HG03460 (cell line): ENCODE data around the gene PRAMEF2.
"Not testable (repeated sequence)": the region's sequence is repeated elsewhere in the genome, so short reads cannot be mapped to it uniquely, and the experiment has no call there.

Experiments
- ATAC-seq: cut with Tn5 transposase; IDR thresholded peaks from one replicate; pipeline ENCODE4 v1.9.1; 2021; ENCODE audit not compliant: unreplicated experiment

PRAMEF2 gene

DNA sequence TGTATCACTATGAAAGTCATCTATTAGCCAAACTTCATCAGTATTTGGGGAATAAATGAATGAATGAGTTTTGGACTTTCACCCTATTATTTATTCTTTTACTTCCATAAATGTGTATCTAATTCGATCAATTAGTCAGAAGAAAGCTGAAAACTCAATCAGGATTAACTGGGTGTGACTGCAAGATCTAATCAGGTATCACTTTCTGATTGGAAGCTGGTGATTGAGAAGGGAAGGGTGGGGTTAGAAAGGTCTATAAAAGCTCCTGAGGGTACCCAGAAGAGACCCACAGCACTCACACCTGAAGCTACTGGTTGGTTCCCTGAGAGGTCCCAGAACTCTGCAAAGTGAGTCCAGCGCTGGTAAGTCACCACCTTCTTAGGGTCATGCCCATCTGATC lies at the start of gene PRAMEF2:
Gene PRAMEF2, plus strand, starts transcription at position 301 of the 400 bp plus-strand sequence. CDS start 1,924 bp downstream, outside the sequence.
- not testable (repeated sequence) for ATAC-seq

GRCh38 chr1:12809933-12810332 lies 47.0 kb upstream of the PRAMEF2 start:
- no peak for ATAC-seq

DNA sequence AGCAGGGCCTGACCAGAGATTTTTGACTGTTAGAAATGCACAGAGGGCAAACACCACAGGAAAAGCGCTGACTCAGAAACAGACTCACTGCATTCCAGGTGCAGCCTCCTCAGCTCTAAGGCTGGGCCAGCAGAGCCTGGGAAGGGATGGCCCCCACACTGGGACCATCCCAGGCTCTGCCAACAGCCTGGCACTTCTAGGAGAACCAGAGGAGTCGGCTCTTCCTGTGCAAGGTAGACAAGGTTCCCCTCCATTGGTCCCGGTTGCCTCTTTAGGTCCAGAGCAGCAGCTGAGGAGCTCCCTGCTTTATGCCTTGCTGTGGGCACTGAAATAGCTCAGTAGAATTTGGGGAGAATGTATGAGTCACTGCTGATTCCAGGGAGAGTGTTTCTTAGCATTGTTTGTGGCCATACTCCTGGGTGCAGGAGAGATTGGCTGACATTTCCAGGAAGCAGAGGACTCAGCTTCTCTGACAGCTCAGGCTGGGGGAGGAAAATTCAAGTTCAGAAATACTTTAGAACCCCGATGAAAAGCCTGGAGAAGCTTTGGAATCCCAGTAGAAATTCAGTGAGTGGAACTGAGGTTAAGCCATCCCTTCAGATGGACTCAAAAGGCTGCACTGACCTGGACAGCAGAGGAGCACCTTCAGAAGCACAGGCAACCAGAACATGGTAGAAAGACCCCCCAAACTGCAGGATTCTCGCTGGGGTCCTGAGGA lies 46.0 kb upstream of the PRAMEF2 start:
- no peak for ATAC-seq

- no peak for ATAC-seq
These were observed 45.5 kb upstream of the PRAMEF2 start for GRCh38 chr1:12811409-12811784.

- not testable (repeated sequence) for ATAC-seq
These were observed 37.8 kb upstream of the PRAMEF2 start for GRCh38 chr1:12819061-12819460.

GRCh38 chr1:12831310-12831709 lies 25.6 kb upstream of the PRAMEF2 start, which contains the start of gene PRAMEF11:
Gene PRAMEF11, minus strand, starts transcription at chr1:12831410. Its CDS starts 2,621 bp downstream, at chr1:12828789.
- ATAC-seq = not testable (repeated sequence)

DNA sequence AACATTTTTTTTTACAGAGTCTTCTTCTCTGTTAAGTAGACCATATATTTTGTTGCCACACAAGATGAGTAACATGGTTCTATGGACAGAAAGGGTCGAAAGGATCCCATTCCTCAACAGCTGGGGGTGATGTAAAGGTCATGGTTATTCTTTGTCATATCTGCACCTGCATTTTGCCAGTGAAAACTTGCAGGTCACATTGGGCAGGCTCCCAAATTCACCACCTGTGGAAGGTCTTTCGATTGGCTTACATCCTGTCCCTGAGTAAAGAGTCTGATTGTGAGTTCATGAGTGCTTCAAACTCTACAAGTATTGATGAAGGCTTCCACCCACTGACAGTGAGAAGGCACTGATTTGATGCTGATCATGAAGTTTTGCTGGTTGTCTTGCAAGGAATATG lies 23.6 kb upstream of the PRAMEF2 start:
- ATAC-seq = not testable (repeated sequence)

GRCh38 chr1:12848620-12849019 lies 8.3 kb upstream of the PRAMEF2 start, which contains the start of gene HNRNPCL1:
Gene HNRNPCL1, minus strand, starts transcription at chr1:12848720. Its CDS starts 431 bp downstream, at chr1:12848289.
- not testable (repeated sequence) for ATAC-seq

DNA sequence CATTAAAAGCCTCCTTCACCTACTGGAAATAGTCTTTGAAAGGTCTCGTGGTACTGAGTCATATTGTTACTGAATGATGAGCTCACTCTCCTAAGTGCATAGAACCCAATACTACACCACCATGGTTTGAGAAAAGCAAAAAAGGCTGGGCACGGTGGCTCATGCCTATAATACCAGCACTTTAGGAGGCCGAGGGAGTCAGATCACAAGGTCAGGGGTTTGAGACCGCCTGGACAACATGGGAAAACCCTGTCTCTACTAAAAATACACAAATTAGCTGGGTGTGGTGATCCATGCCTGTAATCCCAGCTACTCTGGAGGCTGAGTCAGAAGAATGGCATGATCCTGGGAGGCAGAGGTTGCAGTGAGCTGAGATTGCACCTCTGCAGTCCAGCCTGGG lies 5.1 kb upstream of the PRAMEF2 start:
- no peak for ATAC-seq

GRCh38 chr1:12863131-12863880 lies 6.4 kb downstream of the PRAMEF2 start:
- ATAC-seq = not testable (repeated sequence)

DNA sequence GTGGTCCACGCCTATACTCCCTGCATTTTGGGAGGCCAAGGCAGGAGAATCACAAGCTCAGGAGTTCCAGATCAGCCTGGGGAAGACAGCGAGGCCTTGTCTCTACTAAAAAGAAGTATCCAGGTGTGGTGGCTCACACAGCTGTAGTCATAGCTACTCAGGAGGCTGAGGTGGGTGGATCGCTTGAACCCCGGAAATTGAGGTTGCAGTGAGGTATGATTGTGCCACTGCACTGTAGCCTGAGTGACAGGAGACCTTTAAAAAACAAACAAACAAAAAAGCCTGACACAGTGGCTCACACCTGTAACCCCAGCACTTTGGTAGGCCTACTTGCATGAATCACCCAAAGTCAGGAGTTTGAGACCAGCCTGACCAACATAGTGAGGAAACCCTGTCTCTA lies 21.6 kb downstream of the PRAMEF2 start:
- ATAC-seq = not testable (repeated sequence)

GRCh38 chr1:12886101-12886500 lies 29.2 kb downstream of the PRAMEF2 start, which contains the start of gene PRAMEF4:
Gene PRAMEF4, minus strand, starts transcription at chr1:12886201. Its CDS starts 2,807 bp downstream, at chr1:12883394.
- not testable (repeated sequence) for ATAC-seq

DNA sequence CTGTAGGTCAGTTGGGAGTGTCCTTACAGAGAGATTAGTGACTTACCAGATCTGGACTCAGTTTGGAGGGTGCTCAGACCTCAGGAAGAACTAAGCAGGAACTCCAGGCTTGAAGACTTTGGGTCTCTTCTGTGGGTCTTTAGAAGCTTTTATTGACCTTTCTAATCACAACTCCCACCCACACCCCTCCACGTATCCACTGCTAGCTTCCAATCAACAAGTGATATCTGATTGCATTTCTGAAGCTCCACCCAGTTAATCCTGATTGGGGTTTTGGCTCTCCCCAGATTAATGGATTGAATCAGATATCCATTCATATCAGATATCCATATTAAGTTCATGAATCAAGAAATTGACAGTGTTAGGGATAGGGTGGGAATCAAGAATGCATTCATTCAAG lies 41.3 kb downstream of the PRAMEF2 start, which contains the start of gene PRAMEF10:
Gene PRAMEF10, minus strand, starts transcription at position 101 of the 400 bp plus-strand sequence. CDS start 2,423 bp downstream, outside the sequence.
- not testable (repeated sequence) for ATAC-seq

GRCh38 chr1:12899186-12899585 lies 42.3 kb downstream of the PRAMEF2 start:
- ATAC-seq = not testable (repeated sequence)

DNA sequence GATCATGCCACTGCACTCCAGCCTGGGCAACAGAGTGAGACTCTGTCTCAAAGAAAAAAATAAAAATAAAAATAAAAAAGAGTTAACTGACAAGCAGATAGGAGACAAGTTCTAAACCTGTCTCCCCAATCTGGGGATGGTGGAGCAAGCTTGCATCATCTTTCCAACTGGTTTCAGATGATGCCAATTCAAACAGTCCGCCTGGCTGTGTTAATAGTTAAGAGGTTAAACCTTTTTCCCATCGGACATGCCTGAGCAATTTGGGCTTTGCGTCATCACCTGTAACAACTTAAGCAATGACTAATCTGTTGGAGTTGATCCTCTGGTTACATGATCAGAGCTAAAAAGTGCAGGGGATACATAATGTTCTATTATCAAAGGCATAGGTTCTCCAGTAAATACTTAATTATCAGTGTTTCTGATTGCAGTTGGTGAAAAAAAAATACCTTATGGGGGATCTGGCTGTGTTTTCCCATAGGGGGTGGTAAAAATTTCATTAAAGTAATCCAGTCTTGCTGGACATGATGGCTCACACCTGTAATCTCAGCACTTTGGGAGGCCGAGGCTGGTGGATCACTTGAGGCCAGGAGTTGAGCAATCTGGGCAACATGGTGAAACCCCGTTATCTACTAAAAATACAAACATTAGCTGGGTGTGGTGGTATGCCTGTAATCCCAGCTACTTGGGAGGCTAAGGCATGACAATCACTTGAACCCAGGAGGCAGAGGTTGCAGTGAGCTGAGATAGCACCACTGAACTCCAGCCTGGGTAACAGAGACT lies 47.1 kb downstream of the PRAMEF2 start:
- ATAC-seq = not testable (repeated sequence)
